HEK293T (cell line): ENCODE data around the gene PTBP1.

Experiments used
- CTCF ChIA-PET: fragments of 350-600 bp; formaldehyde crosslinking; extraction: SDS; loops from one replicate; lab custom pipeline; 2021; ENCODE audit warnings: antibody characterized with exemption, inconsistent platforms; lab: Yijun Ruan, JAX
- POLR2A ChIA-PET: fragments of 350-600 bp; formaldehyde crosslinking; extraction: SDS; loops from one replicate; lab custom pipeline; 2020; ENCODE audit warnings: antibody characterized with exemption, inconsistent platforms; lab: Yijun Ruan, JAX
- DNase-seq: peaks from one replicate; pipeline ENCODE4 v3.0.0; 2012; ENCODE audit warnings: mixed read lengths; ENCODE audit errors: extremely low spot score
- ARNT ChIP-seq: fragments of 450-650 bp; IDR thresholded peaks from 2 replicates; pipeline ENCODE4 v1.6.1; 2017; ENCODE audit warnings: mild to moderate bottlenecking
- BHLHE40 ChIP-seq: fragments of 450-650 bp; IDR thresholded peaks from 2 replicates; pipeline ENCODE4 v1.6.1; 2016; ENCODE audit warnings: mild to moderate bottlenecking, moderate library complexity, borderline replicate concordance
- CTBP1 ChIP-seq: fragments of 450-650 bp; IDR thresholded peaks from 2 replicates; pipeline ENCODE4 v1.6.1; 2016; ENCODE audit warnings: borderline replicate concordance
- ELF4 ChIP-seq: fragments of 450-650 bp; IDR thresholded peaks from 2 replicates; pipeline ENCODE4 v1.6.1; 2017; ENCODE audit warnings: antibody characterized with exemption
- FOXA1 ChIP-seq: fragments of 450-650 bp; IDR thresholded peaks from 2 replicates; pipeline ENCODE4 v1.6.1; 2016; ENCODE audit warnings: mild to moderate bottlenecking
- FOXK2 ChIP-seq: fragments of 450-650 bp; IDR thresholded peaks from 2 replicates; pipeline ENCODE4 v1.6.1; 2016; ENCODE audit warnings: mild to moderate bottlenecking
- FOXM1 ChIP-seq: fragments of 450-650 bp; IDR thresholded peaks from 2 replicates; pipeline ENCODE4 v1.6.1; 2017; ENCODE audit warnings: mild to moderate bottlenecking, borderline replicate concordance
- HDGF ChIP-seq: fragments of 450-650 bp; IDR thresholded peaks from 2 replicates; pipeline ENCODE4 v1.6.1; 2017; ENCODE audit warnings: antibody characterized with exemption, borderline replicate concordance
- L3MBTL2 ChIP-seq: fragments of 450-650 bp; conservative IDR thresholded peaks from 2 replicates; pipeline ENCODE4 v1.6.1; 2016; ENCODE audit warnings: mild to moderate bottlenecking
- LEF1 ChIP-seq: fragments of 450-650 bp; IDR thresholded peaks from 2 replicates; pipeline ENCODE4 v1.6.1; 2017; ENCODE audit warnings: mild to moderate bottlenecking, borderline replicate concordance
- NFRKB ChIP-seq: fragments of 450-650 bp; IDR thresholded peaks from 2 replicates; pipeline ENCODE4 v1.6.1; 2016; ENCODE audit warnings: mild to moderate bottlenecking, moderate library complexity
- SP1 ChIP-seq: fragments of 450-650 bp; IDR thresholded peaks from 2 replicates; pipeline ENCODE4 v1.6.1; 2017
- SUZ12 ChIP-seq: fragments of 450-650 bp; IDR thresholded peaks from 2 replicates; pipeline ENCODE4 v1.6.1; 2016; ENCODE audit warnings: mild to moderate bottlenecking
- TARDBP ChIP-seq: fragments of 450-650 bp; IDR thresholded peaks from 2 replicates; pipeline ENCODE4 v1.6.1; 2016
- ZNF384 ChIP-seq: fragments of 450-650 bp; IDR thresholded peaks from 2 replicates; pipeline ENCODE4 v1.6.1; 2016
- TF ChIP-seq, protein P1 (sequence below): fragments of 450-650 bp; IDR thresholded peaks from 2 replicates; pipeline ENCODE4 v1.6.1; 2016

The PTBP1 gene

DNA sequence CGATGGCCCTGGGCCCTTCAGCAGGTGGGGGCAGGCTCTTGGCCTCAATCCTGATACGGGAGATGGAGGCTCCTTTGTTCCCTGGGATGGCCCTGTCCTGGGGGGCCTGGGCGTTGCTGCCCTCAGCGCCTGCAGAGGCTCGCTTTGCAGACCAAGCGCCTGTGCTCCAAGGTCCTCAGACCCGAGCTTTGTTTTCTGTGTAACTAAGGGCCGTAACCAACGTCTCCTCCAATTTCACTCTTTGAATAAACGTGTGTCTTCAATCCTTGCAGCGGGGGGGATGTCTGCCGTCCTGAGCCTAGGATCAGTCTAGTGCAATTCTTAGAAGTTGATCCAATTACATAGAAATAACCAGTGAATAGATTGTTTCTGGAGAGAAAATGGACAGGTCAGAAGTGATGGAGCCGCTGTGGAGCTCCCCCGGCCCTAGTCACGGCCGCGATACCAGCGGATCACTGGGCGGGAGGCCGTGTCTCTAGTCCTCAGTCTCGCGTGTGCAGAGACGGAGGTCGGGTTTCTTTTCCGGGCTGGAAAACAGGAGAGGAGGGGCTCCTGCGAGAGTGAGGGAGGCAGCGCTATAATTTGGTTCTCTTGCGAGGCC, 5.3 kb downstream of the PTBP1 start:
- no peak for DNase-seq
- TF ChIP-seq FOXM1 (no peak), CTBP1 (no peak), ZNF384 (no peak), BHLHE40 (no peak), ELF4 (no peak), ARNT (no peak), TARDBP (no peak), SP1 (no peak), L3MBTL2 (no peak)
- TF ChIP-seq, protein P1, sequence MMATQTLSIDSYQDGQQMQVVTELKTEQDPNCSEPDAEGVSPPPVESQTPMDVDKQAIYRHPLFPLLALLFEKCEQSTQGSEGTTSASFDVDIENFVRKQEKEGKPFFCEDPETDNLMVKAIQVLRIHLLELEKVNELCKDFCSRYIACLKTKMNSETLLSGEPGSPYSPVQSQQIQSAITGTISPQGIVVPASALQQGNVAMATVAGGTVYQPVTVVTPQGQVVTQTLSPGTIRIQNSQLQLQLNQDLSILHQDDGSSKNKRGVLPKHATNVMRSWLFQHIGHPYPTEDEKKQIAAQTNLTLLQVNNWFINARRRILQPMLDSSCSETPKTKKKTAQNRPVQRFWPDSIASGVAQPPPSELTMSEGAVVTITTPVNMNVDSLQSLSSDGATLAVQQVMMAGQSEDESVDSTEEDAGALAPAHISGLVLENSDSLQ = no peak
- CTCF ChIA-PET = no interaction called here
- POLR2A ChIA-PET = no interaction called here

DNA sequence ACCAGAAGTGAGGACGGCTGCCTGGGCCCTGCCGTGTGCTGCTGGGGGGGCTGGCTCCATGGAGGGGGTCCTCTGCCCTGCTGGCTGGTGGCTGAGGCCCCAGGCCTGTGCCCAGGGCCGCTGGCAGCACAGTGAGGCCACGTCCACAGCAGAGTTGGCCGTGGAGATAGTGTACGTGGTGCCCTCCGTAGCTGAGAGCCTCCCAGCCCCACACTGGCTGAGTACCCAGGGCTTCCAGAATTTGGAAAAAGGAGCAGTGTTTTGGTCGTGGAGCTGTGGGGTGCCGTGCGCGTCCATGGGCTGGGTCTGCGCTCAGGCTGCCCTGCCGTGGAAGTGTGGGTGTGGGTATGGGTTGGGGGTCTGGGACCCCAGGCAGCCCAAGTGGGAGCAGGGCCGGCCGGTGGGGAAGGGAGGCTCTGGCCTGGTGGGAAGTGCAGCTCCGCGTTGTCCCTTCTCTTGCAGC, 5.9 kb downstream of the PTBP1 start:
- DNase-seq = no peak
- no peak for TF ChIP-seq NFRKB
- no peak for TF ChIP-seq FOXK2
- TF ChIP-seq BHLHE40 = no peak
- TF ChIP-seq ARNT = no peak
- TF ChIP-seq, protein P1 = no peak
- no peak for TF ChIP-seq FOXA1
- TF ChIP-seq LEF1 = no peak
- TF ChIP-seq L3MBTL2 = no peak
- TF ChIP-seq HDGF = no peak
- TF ChIP-seq FOXM1 = no peak
- TF ChIP-seq SP1 = no peak
- TF ChIP-seq CTBP1 = no peak
- TF ChIP-seq ZNF384 = no peak
- TF ChIP-seq ELF4 = no peak
- no peak for TF ChIP-seq SUZ12
- no peak for TF ChIP-seq TARDBP
- POLR2A ChIA-PET = no interaction called here
- CTCF ChIA-PET = no interaction called here

DNA sequence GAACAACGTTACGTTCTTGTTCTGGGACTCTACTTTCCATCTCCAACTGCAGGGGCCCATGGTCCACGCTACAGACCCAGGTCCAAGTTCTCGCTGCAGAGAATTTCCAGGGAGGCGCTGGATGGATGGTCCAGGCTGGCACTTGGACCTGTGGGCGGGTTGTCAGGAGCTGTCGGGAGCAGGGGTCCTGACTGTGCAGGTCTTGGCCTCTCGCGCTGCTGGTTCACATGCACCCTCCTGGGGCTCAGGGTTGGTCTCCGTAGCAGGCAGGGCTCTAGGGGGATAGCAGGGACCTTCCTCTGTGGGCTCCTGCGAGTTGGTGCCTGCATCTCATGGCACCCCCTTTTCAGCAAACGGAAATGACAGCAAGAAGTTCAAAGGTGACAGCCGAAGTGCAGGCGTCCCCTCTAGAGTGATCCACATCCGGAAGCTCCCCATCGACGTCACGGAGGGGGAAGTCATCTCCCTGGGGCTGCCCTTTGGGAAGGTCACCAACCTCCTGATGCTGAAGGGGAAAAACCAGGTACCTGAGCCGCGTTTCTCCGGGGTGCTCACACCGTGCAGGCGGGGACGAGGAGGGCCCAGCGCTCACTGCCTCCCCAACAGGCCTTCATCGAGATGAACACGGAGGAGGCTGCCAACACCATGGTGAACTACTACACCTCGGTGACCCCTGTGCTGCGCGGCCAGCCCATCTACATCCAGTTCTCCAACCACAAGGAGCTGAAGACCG, 6.6 kb downstream of the PTBP1 start:
- POLR2A ChIA-PET = interaction anchor here (1.3 kb wide), 1 partner anchor 17 kb away, joined by 3 read pairs; no protein-coding TSS in a partner anchor
- no peak for DNase-seq
- CTCF ChIA-PET = no interaction called here
- TF ChIP-seq CTBP1 (no peak), ZNF384 (no peak), ELF4 (no peak), BHLHE40 (no peak), FOXM1 (no peak), LEF1 (no peak), SUZ12 (no peak), TARDBP (no peak), FOXA1 (no peak), L3MBTL2 (no peak), ARNT (no peak), HDGF (no peak), FOXK2 (no peak), SP1 (no peak), NFRKB (no peak)
- TF ChIP-seq, protein P1 = no peak

DNA sequence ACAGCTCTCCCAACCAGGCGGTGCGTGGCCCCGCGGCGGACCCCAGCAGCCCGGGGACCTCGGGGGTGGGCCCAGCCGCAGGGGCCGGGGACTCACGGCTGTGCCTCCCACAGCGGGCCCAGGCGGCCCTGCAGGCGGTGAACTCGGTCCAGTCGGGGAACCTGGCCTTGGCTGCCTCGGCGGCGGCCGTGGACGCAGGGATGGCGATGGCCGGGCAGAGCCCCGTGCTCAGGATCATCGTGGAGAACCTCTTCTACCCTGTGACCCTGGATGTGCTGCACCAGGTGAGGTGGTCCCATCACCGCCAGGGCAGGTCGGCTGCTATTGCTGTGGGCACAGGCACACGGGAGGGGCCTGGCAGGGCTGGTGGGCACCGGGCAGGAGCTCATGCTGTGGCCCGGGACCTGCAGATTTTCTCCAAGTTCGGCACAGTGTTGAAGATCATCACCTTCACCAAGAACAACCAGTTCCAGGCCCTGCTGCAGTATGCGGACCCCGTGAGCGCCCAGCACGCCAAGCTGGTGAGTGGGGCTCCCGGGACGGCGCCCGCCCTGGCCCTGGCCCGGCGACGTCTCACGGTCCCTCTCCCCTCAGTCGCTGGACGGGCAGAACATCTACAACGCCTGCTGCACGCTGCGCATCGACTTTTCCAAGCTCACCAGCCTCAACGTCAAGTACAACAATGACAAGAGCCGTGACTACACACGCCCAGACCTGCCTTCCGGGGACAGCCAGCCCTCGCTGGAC, 7.3 kb downstream of the PTBP1 start:
- CTCF ChIA-PET = no interaction called here
- POLR2A ChIA-PET = interaction anchor here (1.3 kb wide), 1 partner anchor 16 kb away, joined by 3 read pairs; no protein-coding TSS in a partner anchor
- TF ChIP-seq FOXM1 = no peak
- no peak for DNase-seq

DNA sequence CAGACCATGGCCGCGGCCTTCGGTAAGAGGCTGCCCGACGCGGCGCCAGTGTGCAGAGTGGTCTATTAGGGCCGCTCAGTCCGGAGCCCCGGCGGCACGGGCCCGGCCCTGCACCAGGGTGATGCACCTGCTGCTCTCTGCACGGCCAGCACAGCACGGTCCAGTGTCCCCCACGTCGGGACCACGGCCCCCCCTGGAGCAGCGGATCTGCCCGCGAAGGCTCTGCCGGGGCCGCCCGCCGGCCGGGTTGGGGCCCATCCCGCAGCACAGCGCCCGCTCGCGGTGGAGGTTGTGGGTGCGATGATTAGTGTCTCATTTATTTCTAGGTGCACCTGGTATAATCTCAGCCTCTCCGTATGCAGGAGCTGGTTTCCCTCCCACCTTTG, 7.9 kb downstream of the PTBP1 start:
- TF ChIP-seq ZNF384 = no peak
- no peak for TF ChIP-seq SUZ12
- TF ChIP-seq, protein P1 = no peak
- TF ChIP-seq ARNT = no peak
- TF ChIP-seq FOXA1 = no peak
- no peak for TF ChIP-seq TARDBP
- TF ChIP-seq NFRKB = no peak
- TF ChIP-seq CTBP1 = no peak
- TF ChIP-seq L3MBTL2 = no peak
- no peak for TF ChIP-seq FOXM1
- no peak for TF ChIP-seq BHLHE40
- no peak for TF ChIP-seq HDGF
- no peak for TF ChIP-seq FOXK2
- no peak for TF ChIP-seq SP1
- TF ChIP-seq ELF4 = no peak
- TF ChIP-seq LEF1 = no peak
- DNase-seq = no peak
- ChIA-PET CTCF (no interaction called here), POLR2A (interaction anchor here (1.3 kb wide), 1 partner anchor 16 kb away, joined by 3 read pairs; no protein-coding TSS in a partner anchor)
